Measurements from ENCODE around the gene RNPS1. TPM values are rescaled to one million over a fixed set of nuclear protein-coding genes. Genes with fewer than 3 reads are reported as not detected.

Gene RNPS1
- total and polyA plus RNA-seq, 2 donors (not counting 3 experiments of a cell fraction or from before 2014, with no cell fraction given): 206 to 209 TPM

GRCh38 chr16:2287916-2288547 lies 20.1 kb upstream of the RNPS1 start:
- Histone ChIP-seq H3K4me2 (ENCODE audit: insufficient read depth, low read length) (no peak overlapping the region), H3K27me3 (ENCODE audit: control insufficient read depth in 2 of 2, insufficient read depth in 2 of 2, low read length in 2 of 2) (no peaks in the 10 kb centered on the region), H3K36me3 (ENCODE audit: control insufficient read depth in 2 of 2, extremely low read depth in 1 of 2, insufficient read depth in 2 of 2, low read length in 2 of 2) (peaks cover 0 to 13% of the 10 kb centered on the region in 2 experiments), H4K20me1 (replicated peaks; ENCODE audit: control insufficient read depth, extremely low read depth, insufficient read depth, low read length) (no peaks in the 10 kb centered on the region), H3K4me1 (ENCODE audit: control insufficient read depth, extremely low read depth, insufficient read depth, low read length) (no peaks in the 10 kb centered on the region), H3K79me2 (ENCODE audit: control insufficient read depth, insufficient read depth, low read length) (no peaks in the 10 kb centered on the region), H3K9me1 (replicated peaks; ENCODE audit: control insufficient read depth, extremely low read depth, insufficient read depth, low read length) (no peaks in the 10 kb centered on the region), H3K9ac (replicated peaks; ENCODE audit: extremely low read depth, insufficient read depth, low read length) (no peak overlapping the region), H2AFZ (ENCODE audit: low read depth, low read length) (no peak overlapping the region), H3K27ac (ENCODE audit: insufficient read depth, low read depth, low read length) (no peak overlapping the region), H3K9me3 (replicated peaks; ENCODE audit: control insufficient read depth, insufficient read depth, low read length) (no peaks in the 10 kb centered on the region), H3K4me3 (replicated peaks in 1 of 3; ENCODE audit: insufficient read depth in 1 of 3, low read depth in 1 of 3, low read length in 3 of 3) (no peak overlapping the region)
- BruUV-seq (replicated peaks): no TSS peak
- dilution Hi-C loops (cut with MboI; ENCODE audit: extremely low pct_ligation_motif_present, low sequenced_read_pairs): no loop called here
- CTCF ChIA-PET: interaction anchor here (1.1 to 1.4 kb wide), 2 partner anchors 9 to 12 kb away, joined by 3 read pairs; no protein-coding TSS in a partner anchor
- TF ChIP-seq GATA2 (IDR thresholded peaks at IDR 0.05; ENCODE audit: insufficient read depth, insufficient read length, low read depth, low read length) (no peak), MAX (IDR thresholded peaks at IDR 0.05; ENCODE audit: insufficient read depth, insufficient read length) (no peak), JUN (IDR thresholded peaks at IDR 0.05; ENCODE audit: borderline replicate concordance, insufficient read depth, insufficient read length, low read depth) (no peak), POLR2A (IDR thresholded peaks at IDR 0.05; ENCODE audit: low read depth, low read length) (no peak), EZH2 (IDR thresholded peaks at IDR 0.05; ENCODE audit: borderline replicate concordance, low read depth, low read length, severe bottlenecking) (no peak), CTCF (IDR thresholded peaks at IDR 0.05; ENCODE audit: extremely low read depth in 1 of 2, insufficient read depth in 1 of 2, low read depth in 1 of 2, low read length in 2 of 2) (no peak), MYC (IDR thresholded peaks at IDR 0.05; ENCODE audit: low read depth, low read length) (no peak), POLR2AphosphoS5 (IDR thresholded peaks at IDR 0.05; ENCODE audit: insufficient read depth, low read depth, low read length) (no peak), FOS (IDR thresholded peaks at IDR 0.05; ENCODE audit: borderline replicate concordance, insufficient read depth, low read length) (no peak)
- FAIRE-seq: no peak
- intact Hi-C loops (cut with micrococcal nuclease): no loop called here
- DNase-seq (ENCODE audit: low read depth, low spot score): no peak
- POLR2A ChIA-PET: no interaction called here

Measured in endothelial cell of umbilical vein (primary cell).